ENCODE measurements around the gene PLEKHM2. TPM values are rescaled to one million over a fixed set of nuclear protein-coding genes. Genes with fewer than 3 reads are reported as not detected.

Gene PLEKHM2, protein sequence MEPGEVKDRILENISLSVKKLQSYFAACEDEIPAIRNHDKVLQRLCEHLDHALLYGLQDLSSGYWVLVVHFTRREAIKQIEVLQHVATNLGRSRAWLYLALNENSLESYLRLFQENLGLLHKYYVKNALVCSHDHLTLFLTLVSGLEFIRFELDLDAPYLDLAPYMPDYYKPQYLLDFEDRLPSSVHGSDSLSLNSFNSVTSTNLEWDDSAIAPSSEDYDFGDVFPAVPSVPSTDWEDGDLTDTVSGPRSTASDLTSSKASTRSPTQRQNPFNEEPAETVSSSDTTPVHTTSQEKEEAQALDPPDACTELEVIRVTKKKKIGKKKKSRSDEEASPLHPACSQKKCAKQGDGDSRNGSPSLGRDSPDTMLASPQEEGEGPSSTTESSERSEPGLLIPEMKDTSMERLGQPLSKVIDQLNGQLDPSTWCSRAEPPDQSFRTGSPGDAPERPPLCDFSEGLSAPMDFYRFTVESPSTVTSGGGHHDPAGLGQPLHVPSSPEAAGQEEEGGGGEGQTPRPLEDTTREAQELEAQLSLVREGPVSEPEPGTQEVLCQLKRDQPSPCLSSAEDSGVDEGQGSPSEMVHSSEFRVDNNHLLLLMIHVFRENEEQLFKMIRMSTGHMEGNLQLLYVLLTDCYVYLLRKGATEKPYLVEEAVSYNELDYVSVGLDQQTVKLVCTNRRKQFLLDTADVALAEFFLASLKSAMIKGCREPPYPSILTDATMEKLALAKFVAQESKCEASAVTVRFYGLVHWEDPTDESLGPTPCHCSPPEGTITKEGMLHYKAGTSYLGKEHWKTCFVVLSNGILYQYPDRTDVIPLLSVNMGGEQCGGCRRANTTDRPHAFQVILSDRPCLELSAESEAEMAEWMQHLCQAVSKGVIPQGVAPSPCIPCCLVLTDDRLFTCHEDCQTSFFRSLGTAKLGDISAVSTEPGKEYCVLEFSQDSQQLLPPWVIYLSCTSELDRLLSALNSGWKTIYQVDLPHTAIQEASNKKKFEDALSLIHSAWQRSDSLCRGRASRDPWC
- 53.4 and 63.8 TPM in 2 replicates for total RNA-seq

DNA sequence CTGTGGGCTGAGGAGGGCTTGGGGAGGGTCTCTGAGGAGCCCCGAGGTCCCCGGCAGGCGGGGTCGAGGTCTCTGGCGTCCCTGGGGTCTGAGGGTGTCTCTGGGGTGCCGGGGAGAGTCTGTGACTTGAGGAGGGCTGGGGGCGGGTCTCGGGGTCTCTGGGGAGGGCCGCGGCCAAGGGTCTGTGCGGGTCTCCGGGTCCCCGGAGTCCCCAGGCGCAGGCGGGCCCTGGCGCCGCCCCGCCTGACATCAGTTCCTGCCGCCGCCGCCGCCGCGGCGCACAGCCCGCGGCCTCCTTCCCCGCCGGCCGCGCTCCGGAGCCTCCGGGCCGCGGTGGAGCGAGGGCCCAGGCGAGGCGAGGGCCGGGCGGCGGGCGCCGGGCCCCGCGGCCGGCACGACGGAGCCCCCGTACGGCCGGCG lies at the start of gene PLEKHM2:
Gene PLEKHM2, plus strand, starts transcription at position 279 of the 420 bp plus-strand sequence. CDS start 239 bp downstream, outside the sequence.

DNA sequence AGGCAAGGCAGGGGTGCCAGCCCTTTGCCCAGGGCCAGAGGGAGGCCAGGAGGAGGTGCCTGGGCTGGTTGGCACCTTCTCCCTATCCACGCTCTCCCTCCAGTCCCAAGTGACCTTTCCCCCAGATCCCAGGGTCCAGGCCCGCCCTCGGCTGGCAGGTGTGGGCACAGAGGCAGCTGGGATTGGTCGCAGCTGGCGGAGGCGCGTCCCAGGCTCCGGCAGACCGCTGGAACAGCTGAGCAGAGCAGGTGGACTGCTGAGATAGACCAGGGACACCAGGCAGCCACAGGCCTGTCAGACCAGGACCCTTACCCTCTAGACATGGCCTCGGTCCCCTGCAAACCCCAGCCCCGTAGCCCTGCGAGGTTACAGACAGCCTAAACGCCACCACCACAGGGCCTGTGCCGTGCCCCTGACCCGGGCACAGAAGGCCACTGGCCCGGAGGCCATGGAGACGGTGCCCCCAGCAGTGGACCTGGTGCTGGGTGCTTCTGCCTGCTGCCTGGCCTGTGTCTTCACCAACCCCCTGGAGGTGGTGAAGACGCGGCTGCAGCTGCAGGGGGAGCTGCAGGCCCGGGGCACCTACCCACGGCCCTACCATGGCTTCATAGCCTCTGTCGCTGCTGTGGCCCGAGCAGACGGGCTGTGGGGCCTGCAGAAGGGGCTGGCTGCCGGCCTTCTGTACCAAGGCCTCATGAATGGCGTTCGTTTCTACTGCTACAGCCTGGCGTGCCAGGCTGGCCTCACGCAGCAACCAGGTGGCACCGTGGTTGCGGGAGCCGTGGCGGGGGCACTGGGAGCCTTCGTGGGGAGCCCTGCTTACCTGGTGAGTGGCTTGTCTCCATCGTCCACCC lies 52.1 kb downstream of the PLEKHM2 start, which contains the start of gene SLC25A34:
Gene SLC25A34, plus strand, starts transcription at position 221 of the 854 bp plus-strand sequence. Its CDS starts 228 bp downstream, at position 449.

DNA sequence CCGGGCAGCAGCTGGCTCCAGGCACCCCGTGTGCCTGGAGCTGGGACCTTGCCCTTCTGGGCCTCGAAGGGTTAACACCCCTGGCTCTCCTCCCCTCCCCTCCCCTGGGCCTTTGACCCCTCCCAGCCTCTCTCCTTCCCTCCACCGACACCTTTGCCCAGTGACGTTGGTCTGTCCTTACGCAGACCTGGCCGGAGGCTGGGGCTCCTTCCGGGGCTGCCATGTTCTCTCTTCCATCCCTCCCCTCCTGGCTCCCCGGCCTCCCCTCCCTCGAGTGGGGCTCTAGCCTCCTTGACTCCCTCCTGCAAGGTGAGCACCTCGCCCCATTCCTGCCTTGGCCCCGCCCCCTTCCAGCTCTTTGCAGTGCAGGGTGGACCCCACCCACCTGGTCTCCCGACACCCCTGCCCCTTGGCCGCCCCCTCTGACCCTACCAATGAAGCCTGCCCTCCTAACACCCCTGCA lies 58.2 kb downstream of the PLEKHM2 start, which contains the start of gene TMEM82:
Gene TMEM82, plus strand, starts transcription at position 161 of the 463 bp plus-strand sequence. Its CDS starts 61 bp downstream, at position 222.

DNA sequence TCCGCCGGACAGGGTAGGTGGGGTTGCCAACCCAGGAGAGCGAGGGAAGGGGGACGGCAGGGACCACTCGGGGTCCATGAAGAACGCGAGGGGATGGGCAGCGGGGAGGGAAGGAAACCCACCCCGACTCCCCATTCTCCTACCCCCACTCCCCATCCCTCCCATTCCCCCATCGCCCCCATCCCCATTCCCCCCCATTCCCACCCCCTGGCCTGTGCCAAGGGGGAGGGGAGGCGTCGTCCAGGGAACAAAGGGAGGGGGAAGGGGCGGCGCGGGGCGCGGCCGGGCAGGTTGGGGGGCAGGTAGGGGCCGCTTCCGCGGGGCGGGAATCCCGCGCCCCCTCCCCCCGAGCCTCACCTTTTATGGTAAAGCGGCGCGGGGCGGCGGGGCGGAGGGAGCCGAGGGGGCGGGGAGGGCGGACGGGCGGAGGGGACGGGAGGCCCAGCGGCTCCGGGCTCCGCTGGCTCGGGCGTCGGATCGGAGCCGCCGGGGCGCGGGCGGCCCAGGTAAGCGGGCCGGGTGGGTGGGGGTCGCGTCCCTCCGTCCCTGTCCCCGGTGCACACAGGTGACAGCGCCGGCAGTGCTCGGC lies 74.3 kb downstream of the PLEKHM2 start, which contains the start of gene FBLIM1:
Gene FBLIM1, plus strand, starts transcription at position 453 of the 589 bp plus-strand sequence. CDS start 6,189 bp downstream, outside the sequence.

Other genes starting within 250 kb of the PLEKHM2 start
- 0.05 TPM in 1 of 2 replicates, not detected in the other for gene CTRC, start 245.9 kb upstream of the PLEKHM2 start, total RNA-seq
- not detected in 2 replicates for gene CELA2A, start 227.6 kb upstream of the PLEKHM2 start, total RNA-seq
- not detected in 2 replicates for gene CELA2B, start 208.2 kb upstream of the PLEKHM2 start, total RNA-seq
- gene CASP9, start 160.1 kb upstream of the PLEKHM2 start, total RNA-seq = 5.6 and 6.2 TPM in 2 replicates
- gene DNAJC16, start 157.5 kb upstream of the PLEKHM2 start, total RNA-seq = 21.7 and 25.7 TPM in 2 replicates
- gene AGMAT, start 99.3 kb upstream of the PLEKHM2 start, total RNA-seq = 1.5 and 2.0 TPM in 2 replicates
- gene DDI2, start 66.9 kb upstream of the PLEKHM2 start, total RNA-seq = 17.8 and 20.3 TPM in 2 replicates
- gene SLC25A34, start 51.9 kb downstream of the PLEKHM2 start, total RNA-seq = 0.30 and 0.69 TPM in 2 replicates
- not detected in 2 replicates for gene TMEM82, start 58.2 kb downstream of the PLEKHM2 start, total RNA-seq
- gene FBLIM1, start 74.5 kb downstream of the PLEKHM2 start, total RNA-seq = 99.2 and 141 TPM in 2 replicates
- 1.0 and 2.1 TPM in 2 replicates for gene UQCRHL, start 123.3 kb downstream of the PLEKHM2 start, total RNA-seq
- gene SPEN, start 163.4 kb downstream of the PLEKHM2 start, total RNA-seq = 24.9 and 49.3 TPM in 2 replicates